ENCODE measurements around the gene TUB.
A peak's percentile ranks its signal among the peaks of the same experiment; 100 is the strongest.

Gene TUB

DNA sequence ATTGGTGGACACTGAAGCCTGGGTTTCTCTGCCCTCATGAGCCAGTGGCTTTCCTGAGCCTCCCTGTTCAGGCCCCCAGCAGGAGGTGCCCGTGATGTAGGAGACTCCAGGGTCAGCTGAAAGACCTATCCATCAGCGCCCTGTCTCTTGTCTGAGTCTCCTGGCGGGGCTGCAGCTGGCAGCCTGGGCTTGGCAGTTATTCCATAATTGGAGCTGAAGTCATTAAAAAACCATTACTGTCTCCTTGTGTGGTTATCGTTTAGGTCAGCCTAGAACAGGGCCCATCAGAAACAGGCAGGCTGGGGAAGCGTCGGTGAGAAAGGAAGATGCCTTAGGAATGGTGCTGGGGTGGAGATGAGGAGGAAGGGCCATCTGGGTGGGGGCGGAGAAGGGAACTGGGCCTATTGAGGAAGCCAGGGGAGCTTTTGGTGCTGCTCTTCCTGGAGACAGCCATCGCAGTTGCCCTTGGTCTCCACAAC is 5.0 kb downstream of the TUB start (continued):
- TF ChIP-seq, protein P1, sequence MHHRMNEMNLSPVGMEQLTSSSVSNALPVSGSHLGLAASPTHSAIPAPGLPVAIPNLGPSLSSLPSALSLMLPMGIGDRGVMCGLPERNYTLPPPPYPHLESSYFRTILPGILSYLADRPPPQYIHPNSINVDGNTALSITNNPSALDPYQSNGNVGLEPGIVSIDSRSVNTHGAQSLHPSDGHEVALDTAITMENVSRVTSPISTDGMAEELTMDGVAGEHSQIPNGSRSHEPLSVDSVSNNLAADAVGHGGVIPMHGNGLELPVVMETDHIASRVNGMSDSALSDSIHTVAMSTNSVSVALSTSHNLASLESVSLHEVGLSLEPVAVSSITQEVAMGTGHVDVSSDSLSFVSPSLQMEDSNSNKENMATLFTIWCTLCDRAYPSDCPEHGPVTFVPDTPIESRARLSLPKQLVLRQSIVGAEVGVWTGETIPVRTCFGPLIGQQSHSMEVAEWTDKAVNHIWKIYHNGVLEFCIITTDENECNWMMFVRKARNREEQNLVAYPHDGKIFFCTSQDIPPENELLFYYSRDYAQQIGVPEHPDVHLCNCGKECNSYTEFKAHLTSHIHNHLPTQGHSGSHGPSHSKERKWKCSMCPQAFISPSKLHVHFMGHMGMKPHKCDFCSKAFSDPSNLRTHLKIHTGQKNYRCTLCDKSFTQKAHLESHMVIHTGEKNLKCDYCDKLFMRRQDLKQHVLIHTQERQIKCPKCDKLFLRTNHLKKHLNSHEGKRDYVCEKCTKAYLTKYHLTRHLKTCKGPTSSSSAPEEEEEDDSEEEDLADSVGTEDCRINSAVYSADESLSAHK (tag by site-specific recombination; IDR thresholded peaks at IDR 0.05) = peak; percentile 41; the same call in 1 of the 2 replicates
- TF ChIP-seq ZNF629 (tag by site-specific recombination; IDR thresholded peaks at IDR 0.05) (peak; percentile 23; the same call in 1 of the 2 replicates), ZBTB17 (tag by site-specific recombination; IDR thresholded peaks at IDR 0.05) (peak; percentile 84), ZBTB8A (tag by site-specific recombination; IDR thresholded peaks at IDR 0.05) (peak; percentile 69), ZNF341 (tag by site-specific recombination; IDR thresholded peaks at IDR 0.05; ENCODE audit: low read depth) (peak; percentile 58), TRIM28 (IDR thresholded peaks at IDR 0.05; ENCODE audit: borderline replicate concordance, low read length) (peak; percentile 81), GLIS1 (tag by site-specific recombination; IDR thresholded peaks at IDR 0.05) (peak; percentile 85), ZNF624 (tag by site-specific recombination; IDR thresholded peaks at IDR 0.05) (no peak), ZNF549 (tag by site-specific recombination; IDR thresholded peaks at IDR 0.05) (no peak)
- TF ChIP-seq, protein P2, sequence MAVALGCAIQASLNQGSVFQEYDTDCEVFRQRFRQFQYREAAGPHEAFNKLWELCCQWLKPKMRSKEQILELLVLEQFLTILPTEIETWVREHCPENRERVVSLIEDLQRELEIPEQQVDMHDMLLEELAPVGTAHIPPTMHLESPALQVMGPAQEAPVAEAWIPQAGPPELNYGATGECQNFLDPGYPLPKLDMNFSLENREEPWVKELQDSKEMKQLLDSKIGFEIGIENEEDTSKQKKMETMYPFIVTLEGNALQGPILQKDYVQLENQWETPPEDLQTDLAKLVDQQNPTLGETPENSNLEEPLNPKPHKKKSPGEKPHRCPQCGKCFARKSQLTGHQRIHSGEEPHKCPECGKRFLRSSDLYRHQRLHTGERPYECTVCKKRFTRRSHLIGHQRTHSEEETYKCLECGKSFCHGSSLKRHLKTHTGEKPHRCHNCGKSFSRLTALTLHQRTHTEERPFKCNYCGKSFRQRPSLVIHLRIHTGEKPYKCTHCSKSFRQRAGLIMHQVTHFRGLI (tag by site-specific recombination; IDR thresholded peaks at IDR 0.05) = peak; percentile 83
- TF ChIP-seq, protein P3, sequence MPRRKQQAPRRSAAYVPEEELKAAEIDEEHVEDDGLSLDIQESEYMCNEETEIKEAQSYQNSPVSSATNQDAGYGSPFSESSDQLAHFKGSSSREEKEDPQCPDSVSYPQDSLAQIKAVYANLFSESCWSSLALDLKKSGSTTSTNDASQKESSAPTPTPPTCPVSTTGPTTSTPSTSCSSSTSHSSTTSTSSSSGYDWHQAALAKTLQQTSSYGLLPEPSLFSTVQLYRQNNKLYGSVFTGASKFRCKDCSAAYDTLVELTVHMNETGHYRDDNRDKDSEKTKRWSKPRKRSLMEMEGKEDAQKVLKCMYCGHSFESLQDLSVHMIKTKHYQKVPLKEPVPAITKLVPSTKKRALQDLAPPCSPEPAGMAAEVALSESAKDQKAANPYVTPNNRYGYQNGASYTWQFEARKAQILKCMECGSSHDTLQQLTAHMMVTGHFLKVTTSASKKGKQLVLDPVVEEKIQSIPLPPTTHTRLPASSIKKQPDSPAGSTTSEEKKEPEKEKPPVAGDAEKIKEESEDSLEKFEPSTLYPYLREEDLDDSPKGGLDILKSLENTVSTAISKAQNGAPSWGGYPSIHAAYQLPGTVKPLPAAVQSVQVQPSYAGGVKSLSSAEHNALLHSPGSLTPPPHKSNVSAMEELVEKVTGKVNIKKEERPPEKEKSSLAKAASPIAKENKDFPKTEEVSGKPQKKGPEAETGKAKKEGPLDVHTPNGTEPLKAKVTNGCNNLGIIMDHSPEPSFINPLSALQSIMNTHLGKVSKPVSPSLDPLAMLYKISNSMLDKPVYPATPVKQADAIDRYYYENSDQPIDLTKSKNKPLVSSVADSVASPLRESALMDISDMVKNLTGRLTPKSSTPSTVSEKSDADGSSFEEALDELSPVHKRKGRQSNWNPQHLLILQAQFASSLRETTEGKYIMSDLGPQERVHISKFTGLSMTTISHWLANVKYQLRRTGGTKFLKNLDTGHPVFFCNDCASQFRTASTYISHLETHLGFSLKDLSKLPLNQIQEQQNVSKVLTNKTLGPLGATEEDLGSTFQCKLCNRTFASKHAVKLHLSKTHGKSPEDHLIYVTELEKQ (tag by site-specific recombination; IDR thresholded peaks at IDR 0.05; ENCODE audit: borderline replicate concordance) = peak; percentile 16; the same call in 1 of the 2 replicates

DNA sequence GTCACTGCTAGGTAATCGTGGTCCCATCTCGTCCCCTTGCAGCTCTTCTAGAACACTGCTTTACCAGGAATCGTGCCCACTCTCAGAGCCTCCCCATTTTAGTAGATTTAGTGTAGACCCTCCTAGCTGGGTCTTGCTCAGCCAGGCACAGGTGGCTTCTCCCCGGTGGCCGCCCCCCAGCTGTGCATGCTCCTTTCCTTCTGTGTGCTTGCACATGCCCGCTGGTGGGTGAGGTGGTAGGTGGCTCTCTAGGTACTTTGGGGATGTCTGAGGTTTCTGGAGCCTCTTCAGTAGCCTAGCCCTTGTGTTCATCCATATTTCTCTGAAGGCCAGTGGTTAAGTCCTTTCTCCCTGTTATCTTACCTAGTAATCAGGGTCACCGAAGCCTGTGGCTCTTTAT is 5.6 kb downstream of the TUB start:
- H3K36me3 ChIP-seq (ENCODE audit: control insufficient read depth in 2 of 2, insufficient read depth in 1 of 2, low read length in 2 of 2) = peaks cover 0 to 26% of the 10 kb centered on the region in 2 experiments; a peak in 1 of 3 replicates
- H3K27ac ChIP-seq (ENCODE audit: extremely low read depth, low read depth, low read length) = no peak overlapping the region
- CTCF ChIA-PET = interaction anchor here (0.6 to 19.6 kb wide), 8 partner anchors 10 to 1232 kb away, joined by 3 to 532 read pairs (median 4); no protein-coding TSS in a partner anchor
- TF ChIP-seq, protein P2 (tag by site-specific recombination; IDR thresholded peaks at IDR 0.05) = no peak
- TF ChIP-seq ZNF341 (tag by site-specific recombination; IDR thresholded peaks at IDR 0.05; ENCODE audit: low read depth) (0 out of 2 replicates have a peak, but pooled peaks have one; percentile 2), ZSCAN30 (tag by site-specific recombination; IDR thresholded peaks at IDR 0.05) (no peak)
- POLR2A ChIA-PET = interaction anchor here (0.6 kb wide), 1 partner anchor 18 kb away, joined by 10 read pairs; no protein-coding TSS in a partner anchor
- peaks cover 9% of the 10 kb centered on the region; the same call in 1 of the 2 replicates for H3K4me1 ChIP-seq (ENCODE audit: control insufficient read depth, insufficient read depth, low read length)
- H3K4me3 ChIP-seq (ENCODE audit: low read depth, low read length) = no peak overlapping the region
- H3K9me3 ChIP-seq (ENCODE audit: control insufficient read depth, insufficient read depth, low read depth, low read length) = no peaks in the 10 kb centered on the region

DNA sequence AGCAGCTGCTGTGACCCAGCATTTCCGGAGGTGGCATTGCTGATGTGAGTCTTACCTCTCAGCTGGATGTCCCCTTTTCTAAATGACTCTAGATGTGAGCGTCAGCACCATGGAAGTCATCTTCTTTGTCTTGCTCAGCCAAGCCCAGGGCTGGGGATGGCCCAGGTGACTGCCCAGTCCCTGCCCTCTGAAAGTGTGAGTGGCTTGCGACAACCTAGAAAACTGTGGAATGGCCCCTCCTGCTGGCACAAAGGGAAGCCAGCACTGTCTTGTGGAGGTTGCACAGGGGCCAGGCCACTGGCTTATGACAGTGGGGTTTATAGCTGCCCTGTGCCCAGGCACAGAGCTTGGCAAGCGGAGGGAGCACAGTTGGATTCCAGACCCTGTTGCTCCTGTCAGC is 6.2 kb downstream of the TUB start:
- Histone ChIP-seq H3K4me1 (ENCODE audit: control insufficient read depth, insufficient read depth, low read length) (peaks cover 9% of the 10 kb centered on the region; the same call in 1 of the 2 replicates), H3K27ac (ENCODE audit: extremely low read depth, low read depth, low read length) (no peak overlapping the region), H3K9me3 (ENCODE audit: control insufficient read depth, insufficient read depth, low read depth, low read length) (no peaks in the 10 kb centered on the region), H3K4me3 (ENCODE audit: low read depth, low read length) (no peak overlapping the region), H3K36me3 (ENCODE audit: control insufficient read depth in 2 of 2, insufficient read depth in 1 of 2, low read length in 2 of 2) (peaks cover 0 to 33% of the 10 kb centered on the region in 2 experiments; a peak in 1 of 3 replicates)
- ChIA-PET CTCF (interaction anchor here (1.0 to 19.6 kb wide), 7 partner anchors 11 to 80 kb away, joined by 4 to 532 read pairs (median 8); no protein-coding TSS in a partner anchor), POLR2A (interaction anchor here (0.6 to 1.5 kb wide), 2 partner anchors 18 to 54 kb away, joined by 4 to 10 read pairs; no protein-coding TSS in a partner anchor)
- TF ChIP-seq, protein P4, sequence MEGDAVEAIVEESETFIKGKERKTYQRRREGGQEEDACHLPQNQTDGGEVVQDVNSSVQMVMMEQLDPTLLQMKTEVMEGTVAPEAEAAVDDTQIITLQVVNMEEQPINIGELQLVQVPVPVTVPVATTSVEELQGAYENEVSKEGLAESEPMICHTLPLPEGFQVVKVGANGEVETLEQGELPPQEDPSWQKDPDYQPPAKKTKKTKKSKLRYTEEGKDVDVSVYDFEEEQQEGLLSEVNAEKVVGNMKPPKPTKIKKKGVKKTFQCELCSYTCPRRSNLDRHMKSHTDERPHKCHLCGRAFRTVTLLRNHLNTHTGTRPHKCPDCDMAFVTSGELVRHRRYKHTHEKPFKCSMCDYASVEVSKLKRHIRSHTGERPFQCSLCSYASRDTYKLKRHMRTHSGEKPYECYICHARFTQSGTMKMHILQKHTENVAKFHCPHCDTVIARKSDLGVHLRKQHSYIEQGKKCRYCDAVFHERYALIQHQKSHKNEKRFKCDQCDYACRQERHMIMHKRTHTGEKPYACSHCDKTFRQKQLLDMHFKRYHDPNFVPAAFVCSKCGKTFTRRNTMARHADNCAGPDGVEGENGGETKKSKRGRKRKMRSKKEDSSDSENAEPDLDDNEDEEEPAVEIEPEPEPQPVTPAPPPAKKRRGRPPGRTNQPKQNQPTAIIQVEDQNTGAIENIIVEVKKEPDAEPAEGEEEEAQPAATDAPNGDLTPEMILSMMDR (tag by site-specific recombination; IDR thresholded peaks at IDR 0.05) = no peak
